Vagina (tissue), 2 donors: ENCODE measurements around the gene TNIK.

Experiments
- CTCF ChIP-seq, 3 experiments: fragments of 450-650 bp in 2 of 3; fragments of 200-600 bp in 1 of 3; sonication (generic) in 1 of 3; IDR thresholded peaks; one replicate each; pipeline ENCODE4 v1.5.1; 2017 to 2019; ENCODE audit warnings: antibody characterized with exemption in 3 of 3, mild to moderate bottlenecking in 2 of 3, moderate library complexity in 2 of 3
- POLR2A ChIP-seq, 2 donors: fragments of 450-650 bp; IDR thresholded peaks; one replicate each; pipeline ENCODE4 v1.6.1; 2017; ENCODE audit warnings: antibody characterized with exemption in 2 of 2, mild to moderate bottlenecking in 2 of 2, moderate library complexity in 2 of 2
- POLR2AphosphoS5 ChIP-seq, 2 donors: sonication (generic); formaldehyde crosslinking; IDR thresholded peaks; one replicate each; pipeline ENCODE4 v1.9.0; 2017; ENCODE audit warnings: antibody characterized with exemption in 2 of 2, mild to moderate bottlenecking in 2 of 2, low read depth in 1 of 2; ENCODE audit not compliant: insufficient read depth in 1 of 2

GRCh38 chr3:171415070-171415469 is 45.1 kb downstream of the TNIK start:
- TF ChIP-seq CTCF (IDR thresholded peaks at IDR 0.05) (no peak), POLR2A (IDR thresholded peaks at IDR 0.05) (no peak), POLR2AphosphoS5 (IDR thresholded peaks at IDR 0.05; ENCODE audit: insufficient read depth in 1 of 2, low read depth in 1 of 2) (no peak)
